ENCODE data around the gene CCNK.

GRCh38 chr14:99478128-99478527, 3.1 kb upstream of the CCNK start:
- TF ChIP-seq CTCF (IDR thresholded peaks at IDR 0.05) (no peak), POLR2A (IDR thresholded peaks at IDR 0.05) (no peak)
